Upper lobe of right lung (tissue), 1 donor: Measurements from ENCODE around the gene HNRNPU. TPM values are rescaled to one million over a fixed set of nuclear protein-coding genes. Genes with fewer than 3 reads are reported as not detected.

ENCODE experiments used
- ATAC-seq: fragments of 200-7000 bp; cut with Tn5 transposase; one replicate; pipeline ENCODE4 v1.9.1; 2020; ENCODE audit warnings: mild to moderate bottlenecking, moderate library complexity
- DNase-seq: peaks from one replicate; pipeline ENCODE4 v3.0.0-alpha.2; 2020
- H3K27ac ChIP-seq: fragments of 200-600 bp; one replicate; pipeline ENCODE4 v1.8.0; 2022
- H3K27me3 ChIP-seq: fragments of 200-600 bp; one replicate; pipeline ENCODE4 v1.8.0; 2022; ENCODE audit warnings: mild to moderate bottlenecking
- H3K36me3 ChIP-seq: fragments of 200-600 bp; one replicate; pipeline ENCODE4 v1.8.0; 2022
- H3K4me1 ChIP-seq: fragments of 200-600 bp; one replicate; pipeline ENCODE4 v1.8.0; 2022
- H3K4me3 ChIP-seq: fragments of 200-600 bp; one replicate; pipeline ENCODE4 v1.8.0; 2022; ENCODE audit warnings: mild to moderate bottlenecking
- H3K9me3 ChIP-seq: fragments of 200-600 bp; one replicate; pipeline ENCODE4 v1.8.0; 2022
- CTCF ChIP-seq: fragments of 200-600 bp; IDR thresholded peaks from one replicate; pipeline ENCODE4 v1.8.0; 2022; ENCODE audit warnings: antibody characterized with exemption
- intact Hi-C: fragments of 100-400 bp; cut with DNase I; formaldehyde crosslinking; loops from one replicate; pipeline ENCODE4 v1.11.0; 2022
- long read RNA-seq: library from polyadenylated mRNA; unstranded; transcript quantifications from one replicate; pipeline ENCODE4 v2.0.0, GENCODE V29; 2021
- total RNA-seq: library from RNA; stranded (reverse); fragmentation: NEBNext Ultra II Directional; extraction: Animal tissue kit (Norgen Biotek cat#: 25700); gene quantifications from one replicate; pipeline ENCODE4 v1.2.1, GENCODE V29; 2021
- donor health status: DM: no; HTN: yes; CAD: no; lungs with severe emphysema.

The HNRNPU gene
- 273 TPM for total RNA-seq
- long read RNA-seq, full-length matches to known transcripts = 494 of 584 reads
- long read RNA-seq, partial matches to known transcripts = 62 of 584 reads
- long read RNA-seq, other reads (novel, unspliced or antisense) = 28 of 584 reads

GRCh38 chr1:244864253-244865027 is at the start of gene HNRNPU:
Gene HNRNPU (minus strand): TSS chr1:244864543. CDS start chr1:244864307, 236 bp downstream.
- peak; percentile 93 for ATAC-seq
- H3K4me3 ChIP-seq = peak within 1 kb of the TSS; percentile 97
- H3K27ac ChIP-seq = peak within 1 kb of the TSS; percentile 100
- TF ChIP-seq CTCF = peak; percentile 33
- DNase-seq = peak; percentile 98
- H3K36me3 ChIP-seq = peaks cover 24% of the 10 kb centered on the region
- H3K9me3 ChIP-seq = no peaks in the 10 kb centered on the region
- peaks cover 31% of the 10 kb centered on the region for H3K4me1 ChIP-seq
- intact Hi-C loops = no loop called here
- H3K27me3 ChIP-seq = no peaks in the 10 kb centered on the region

- Histone ChIP-seq H3K27ac (no peak overlapping the region), H3K4me3 (no peak overlapping the region), H3K9me3 (no peaks in the 10 kb centered on the region), H3K27me3 (no peaks in the 10 kb centered on the region), H3K36me3 (no peaks in the 10 kb centered on the region), H3K4me1 (no peaks in the 10 kb centered on the region)
- no peak for DNase-seq
- TF ChIP-seq CTCF = no peak
- no peak for ATAC-seq
- intact Hi-C loops = no loop called here
Observed at GRCh38 chr1:244913806-244914205, 49.5 kb upstream of the HNRNPU start.

GRCh38 chr1:244904119-244904518 is 39.8 kb upstream of the HNRNPU start:
- DNase-seq (no peak), ATAC-seq (no peak)
- intact Hi-C loops = no loop called here
- no peak for TF ChIP-seq CTCF
- Histone ChIP-seq H3K36me3 (no peaks in the 10 kb centered on the region), H3K4me3 (no peak overlapping the region), H3K4me1 (no peaks in the 10 kb centered on the region), H3K27ac (no peak overlapping the region), H3K27me3 (no peaks in the 10 kb centered on the region), H3K9me3 (no peaks in the 10 kb centered on the region)

- Histone ChIP-seq H3K4me3 (no peak overlapping the region), H3K27ac (no peak overlapping the region), H3K36me3 (no peaks in the 10 kb centered on the region), H3K27me3 (no peaks in the 10 kb centered on the region), H3K9me3 (no peaks in the 10 kb centered on the region), H3K4me1 (no peaks in the 10 kb centered on the region)
- no peak for DNase-seq
- TF ChIP-seq CTCF = no peak
- intact Hi-C loops = no loop called here
- no peak for ATAC-seq
Observed at GRCh38 chr1:244901400-244902015, 37.2 kb upstream of the HNRNPU start.

- no peaks in the 10 kb centered on the region for H3K36me3 ChIP-seq
- no peak overlapping the region for H3K4me3 ChIP-seq
- no peaks in the 10 kb centered on the region for H3K9me3 ChIP-seq
- ATAC-seq (no peak), DNase-seq (no peak)
- H3K27ac ChIP-seq = no peak overlapping the region
- H3K4me1 ChIP-seq = no peaks in the 10 kb centered on the region
- H3K27me3 ChIP-seq = no peaks in the 10 kb centered on the region
- TF ChIP-seq CTCF = no peak
- intact Hi-C loops = no loop called here
Observed at GRCh38 chr1:244897476-244898254, 33.3 kb upstream of the HNRNPU start.
